Osteocyte (in vitro differentiated cells): ENCODE data around the gene LRFN4. TPM values are rescaled to one million over a fixed set of nuclear protein-coding genes. Genes with fewer than 3 reads are reported as not detected.
A peak's percentile ranks its signal among the peaks of the same experiment; 100 is the strongest.

Source experiments
- DNase-seq: peaks from one replicate; pipeline ENCODE4 v3.0.0; 2021; ENCODE audit warnings: mixed read lengths; ENCODE audit not compliant: unreplicated experiment; ENCODE audit errors: extremely low spot score
- H3K27ac Mint-ChIP-seq: one replicate; pipeline ENCODE4 v1.8.0; 2021; ENCODE audit warnings: mild to moderate bottlenecking, mixed read lengths; ENCODE audit not compliant: unreplicated experiment
- H3K27me3 Mint-ChIP-seq: one replicate; pipeline ENCODE4 v1.8.0; 2021; ENCODE audit warnings: mixed read lengths; ENCODE audit not compliant: unreplicated experiment
- H3K36me3 Mint-ChIP-seq: one replicate; pipeline ENCODE4 v1.8.0; 2021; ENCODE audit warnings: mixed read lengths; ENCODE audit not compliant: unreplicated experiment
- H3K4me1 Mint-ChIP-seq: one replicate; pipeline ENCODE4 v1.8.0; 2021; ENCODE audit warnings: mixed read lengths; ENCODE audit not compliant: unreplicated experiment
- H3K4me3 Mint-ChIP-seq: one replicate; pipeline ENCODE4 v1.8.0; 2021; ENCODE audit warnings: mild to moderate bottlenecking, moderate library complexity, mixed read lengths; ENCODE audit not compliant: unreplicated experiment
- H3K9me3 Mint-ChIP-seq: one replicate; pipeline ENCODE4 v1.8.0; 2021; ENCODE audit warnings: mixed read lengths; ENCODE audit not compliant: unreplicated experiment
- total RNA-seq: library from RNA; stranded (reverse); gene quantifications from 2 replicates; pipeline ENCODE4 v1.2.1, GENCODE V29; 2021
- TF ChIP-seq, protein P1 (sequence below): fragments of 200-600 bp; sonication (generic); IDR thresholded peaks from 2 replicates; pipeline ENCODE4 v1.5.0; 2021; ENCODE audit warnings: antibody characterized with exemption, mild to moderate bottlenecking, moderate library complexity

LRFN4 gene
- total RNA-seq, 1 donor from 2014 or later, result 45.0 TPM

DNA sequence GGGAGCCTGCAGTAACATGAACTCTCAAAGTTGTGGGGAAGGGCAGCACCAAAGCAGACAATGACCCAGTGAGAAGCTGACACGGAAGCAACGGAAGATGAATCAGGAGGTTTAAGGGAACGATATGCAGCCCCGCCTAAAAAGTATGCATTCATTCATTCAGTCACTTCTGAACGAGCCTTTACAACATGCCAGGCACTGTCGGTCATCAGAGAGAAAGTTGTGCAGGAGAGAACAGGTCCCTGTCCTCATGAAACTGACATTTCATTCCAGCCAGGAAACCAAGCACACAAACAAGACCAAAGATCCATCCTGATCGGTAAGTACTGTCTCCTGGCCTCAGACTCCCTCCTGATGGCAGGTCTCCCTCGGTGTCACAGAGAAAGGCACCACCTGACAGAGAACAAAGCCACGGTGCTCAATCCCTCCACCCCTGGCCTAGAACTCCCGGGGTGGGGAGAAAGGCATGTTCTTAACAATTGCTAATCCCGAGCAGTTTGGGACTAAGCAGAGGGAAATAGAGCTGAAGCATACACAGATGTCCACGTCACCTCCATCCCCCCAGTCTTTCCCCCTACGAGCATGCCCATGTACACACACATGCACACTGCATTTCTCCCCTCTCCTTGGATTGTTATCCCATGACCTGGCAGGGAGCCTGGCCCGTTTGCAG is 49.3 kb downstream of the LRFN4 start:
- DNase-seq, result no peak
- Mint-ChIP-seq H3K4me1 (peaks cover 42% of the 10 kb centered on the region), H3K4me3 (no peak overlapping the region), H3K27ac (no peak overlapping the region), H3K36me3 (no peaks in the 10 kb centered on the region), H3K27me3 (no peaks in the 10 kb centered on the region), H3K9me3 (no peaks in the 10 kb centered on the region)
- TF ChIP-seq, protein P1, sequence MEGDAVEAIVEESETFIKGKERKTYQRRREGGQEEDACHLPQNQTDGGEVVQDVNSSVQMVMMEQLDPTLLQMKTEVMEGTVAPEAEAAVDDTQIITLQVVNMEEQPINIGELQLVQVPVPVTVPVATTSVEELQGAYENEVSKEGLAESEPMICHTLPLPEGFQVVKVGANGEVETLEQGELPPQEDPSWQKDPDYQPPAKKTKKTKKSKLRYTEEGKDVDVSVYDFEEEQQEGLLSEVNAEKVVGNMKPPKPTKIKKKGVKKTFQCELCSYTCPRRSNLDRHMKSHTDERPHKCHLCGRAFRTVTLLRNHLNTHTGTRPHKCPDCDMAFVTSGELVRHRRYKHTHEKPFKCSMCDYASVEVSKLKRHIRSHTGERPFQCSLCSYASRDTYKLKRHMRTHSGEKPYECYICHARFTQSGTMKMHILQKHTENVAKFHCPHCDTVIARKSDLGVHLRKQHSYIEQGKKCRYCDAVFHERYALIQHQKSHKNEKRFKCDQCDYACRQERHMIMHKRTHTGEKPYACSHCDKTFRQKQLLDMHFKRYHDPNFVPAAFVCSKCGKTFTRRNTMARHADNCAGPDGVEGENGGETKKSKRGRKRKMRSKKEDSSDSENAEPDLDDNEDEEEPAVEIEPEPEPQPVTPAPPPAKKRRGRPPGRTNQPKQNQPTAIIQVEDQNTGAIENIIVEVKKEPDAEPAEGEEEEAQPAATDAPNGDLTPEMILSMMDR, result no peak

DNA sequence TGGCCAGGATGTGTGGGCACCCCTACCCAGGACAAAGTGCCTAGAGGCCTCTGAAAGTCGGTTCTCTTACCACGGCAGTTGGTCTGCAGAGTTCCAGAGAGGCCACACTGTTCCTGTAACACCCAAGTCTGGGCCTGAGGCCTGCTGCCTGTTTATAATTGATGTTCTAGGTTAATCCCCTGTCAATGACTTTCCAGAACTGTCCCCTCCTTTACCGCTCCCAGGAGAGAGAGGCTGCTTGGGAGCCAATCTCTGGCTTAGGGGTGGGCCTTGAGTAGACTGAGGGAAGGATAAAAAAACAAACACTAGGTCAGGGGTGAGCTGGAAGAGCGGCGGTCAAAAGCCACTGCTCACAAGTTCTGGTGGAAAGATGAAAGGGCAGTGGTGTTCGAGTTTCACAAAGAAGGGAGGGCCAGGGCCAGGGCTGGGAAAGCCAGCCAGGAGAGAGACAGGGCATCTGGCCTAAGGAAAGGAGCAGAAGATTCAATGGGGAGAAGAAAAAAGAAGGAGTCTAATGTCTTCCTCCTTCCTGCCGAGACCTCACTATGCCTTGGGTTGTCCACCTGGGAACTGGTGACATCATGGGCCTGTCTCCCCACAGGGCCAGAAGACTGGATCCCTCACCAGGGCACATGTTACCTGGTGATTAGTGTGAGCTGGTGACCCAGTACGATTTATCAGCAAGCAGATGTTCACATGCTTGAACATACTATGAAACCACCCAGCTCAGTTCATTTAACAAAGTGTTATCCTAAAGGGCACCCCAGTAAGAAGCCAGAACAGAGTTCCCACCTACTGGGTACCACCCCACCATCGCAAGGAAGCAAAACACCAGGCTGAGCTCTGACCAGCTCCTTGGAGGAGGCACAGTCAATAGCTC is 51.1 kb downstream of the LRFN4 start:
- Mint-ChIP-seq H3K9me3 (no peaks in the 10 kb centered on the region), H3K27ac (peak overlapping the region; percentile 31), H3K36me3 (no peaks in the 10 kb centered on the region), H3K27me3 (no peaks in the 10 kb centered on the region), H3K4me3 (no peak overlapping the region), H3K4me1 (peaks cover 42% of the 10 kb centered on the region)
- TF ChIP-seq, protein P1, result no peak
- no peak for DNase-seq

DNA sequence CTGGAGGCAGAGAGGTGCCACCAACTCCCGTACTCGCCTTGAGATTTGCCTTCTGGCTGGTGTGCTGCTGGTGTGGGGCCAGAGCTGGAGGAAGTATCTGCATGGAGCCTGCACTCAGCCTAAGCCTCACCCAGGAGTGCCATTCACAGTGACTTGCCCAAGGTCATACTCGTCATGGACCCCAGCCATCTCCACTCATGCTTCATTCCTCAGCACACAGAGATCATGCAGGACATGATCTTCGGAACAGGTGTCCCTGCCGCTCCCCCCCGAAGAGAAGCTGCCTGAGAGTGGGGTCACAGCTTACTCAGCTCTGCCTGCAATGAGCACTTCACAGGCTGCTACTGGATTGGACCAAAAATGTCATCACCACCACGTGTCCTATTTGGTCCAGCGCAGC is 52.3 kb downstream of the LRFN4 start:
- Mint-ChIP-seq H3K27me3 (no peaks in the 10 kb centered on the region), H3K36me3 (no peaks in the 10 kb centered on the region), H3K4me3 (no peak overlapping the region), H3K4me1 (peaks cover 38% of the 10 kb centered on the region), H3K9me3 (no peaks in the 10 kb centered on the region), H3K27ac (no peak overlapping the region)
- DNase-seq, result no peak
- TF ChIP-seq, protein P1, result no peak

DNA sequence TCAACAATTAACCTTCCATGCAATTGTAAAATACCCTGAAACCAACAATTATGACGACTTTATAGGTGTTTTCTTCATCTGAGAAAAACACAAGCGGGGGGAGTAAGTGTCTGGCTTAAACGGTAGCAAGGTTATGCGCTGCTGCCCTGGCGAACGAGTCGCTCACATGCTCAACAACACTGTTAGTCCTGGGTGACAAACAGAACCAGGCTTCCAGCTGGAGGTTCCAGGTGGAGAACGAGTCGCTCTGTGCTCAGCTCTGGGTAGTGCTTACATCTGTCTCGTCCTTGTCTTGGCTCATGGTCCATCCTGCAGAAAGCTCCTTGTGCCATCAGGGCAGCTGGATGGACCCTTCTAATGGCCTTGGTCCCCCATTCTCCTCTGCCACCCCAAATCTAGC is 53.2 kb downstream of the LRFN4 start:
- DNase-seq, result no peak
- Mint-ChIP-seq H3K27me3 (no peaks in the 10 kb centered on the region), H3K4me1 (peaks cover 35% of the 10 kb centered on the region), H3K9me3 (no peaks in the 10 kb centered on the region), H3K36me3 (no peaks in the 10 kb centered on the region), H3K27ac (no peak overlapping the region), H3K4me3 (no peak overlapping the region)
- TF ChIP-seq, protein P1, result no peak

Other genes with a start within 250 kb of the LRFN4 start
- 59.2 and 62.6 TPM in 2 replicates for gene RBM14, start 240.4 kb upstream of the LRFN4 start, total RNA-seq
- 158 and 167 TPM in 2 replicates for gene RBM4, start 218.4 kb upstream of the LRFN4 start, total RNA-seq
- gene RBM4B, start 179.2 kb upstream of the LRFN4 start, total RNA-seq, result 31.2 and 31.4 TPM in 2 replicates
- gene SPTBN2, start 127.8 kb upstream of the LRFN4 start, total RNA-seq, result 12.6 and 12.9 TPM in 2 replicates
- gene RCE1, start 13.6 kb upstream of the LRFN4 start, total RNA-seq, result 20.3 and 21.3 TPM in 2 replicates
- 41.7 and 49.1 TPM in 2 replicates for gene PC, start 101.3 kb downstream of the LRFN4 start, total RNA-seq
- not detected in 2 replicates for gene C11orf86, start 118.2 kb downstream of the LRFN4 start, total RNA-seq
- gene SYT12, start 166.1 kb downstream of the LRFN4 start, total RNA-seq, result 1.4 and 1.7 TPM in 2 replicates
- 9.3 and 9.4 TPM in 2 replicates for gene RHOD, start 199.8 kb downstream of the LRFN4 start, total RNA-seq